GM04503 (cell line): ENCODE measurements around the gene RNF152.

Experiments used
- DNase-seq: peaks from one replicate; pipeline ENCODE4 v3.0.0-alpha.2; 2012; ENCODE audit warnings: low read depth

Gene RNF152, protein sequence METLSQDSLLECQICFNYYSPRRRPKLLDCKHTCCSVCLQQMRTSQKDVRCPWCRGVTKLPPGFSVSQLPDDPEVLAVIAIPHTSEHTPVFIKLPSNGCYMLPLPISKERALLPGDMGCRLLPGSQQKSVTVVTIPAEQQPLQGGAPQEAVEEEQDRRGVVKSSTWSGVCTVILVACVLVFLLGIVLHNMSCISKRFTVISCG

DNA sequence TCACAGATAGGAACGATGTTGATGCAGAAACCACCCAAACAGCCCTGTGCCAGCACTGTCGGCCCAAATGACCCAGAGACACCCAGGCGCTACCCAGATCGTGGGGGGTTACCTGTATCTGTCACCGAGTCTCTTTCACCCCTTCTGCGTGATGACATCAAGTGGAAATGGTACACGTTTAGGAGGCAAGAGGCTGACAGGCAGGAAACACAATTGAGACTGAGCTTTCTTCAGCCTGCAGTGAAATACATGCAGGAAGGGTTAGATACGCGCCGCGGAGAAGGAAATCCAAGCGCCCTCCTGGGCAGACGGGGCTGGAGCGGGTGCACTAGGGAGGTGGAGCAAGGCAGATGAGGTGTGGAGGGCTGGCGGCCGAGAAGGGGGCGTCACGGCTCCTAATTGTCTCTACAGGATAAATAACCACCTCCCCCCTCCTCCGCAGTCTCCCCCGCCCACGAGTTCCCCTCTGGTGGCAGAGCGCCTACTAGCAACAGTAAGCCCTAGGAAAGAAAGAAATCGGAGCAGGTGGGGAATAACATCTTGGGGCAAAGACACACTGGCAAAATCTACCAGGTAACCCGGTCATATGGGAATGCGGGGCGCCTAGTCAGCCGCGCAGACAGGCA, at the start of gene RNF152:
Gene RNF152, minus strand, starts transcription at position 325 of the 626 bp plus-strand sequence. CDS start 76,544 bp downstream, outside the sequence.
- DNase-seq = no peak

DNA sequence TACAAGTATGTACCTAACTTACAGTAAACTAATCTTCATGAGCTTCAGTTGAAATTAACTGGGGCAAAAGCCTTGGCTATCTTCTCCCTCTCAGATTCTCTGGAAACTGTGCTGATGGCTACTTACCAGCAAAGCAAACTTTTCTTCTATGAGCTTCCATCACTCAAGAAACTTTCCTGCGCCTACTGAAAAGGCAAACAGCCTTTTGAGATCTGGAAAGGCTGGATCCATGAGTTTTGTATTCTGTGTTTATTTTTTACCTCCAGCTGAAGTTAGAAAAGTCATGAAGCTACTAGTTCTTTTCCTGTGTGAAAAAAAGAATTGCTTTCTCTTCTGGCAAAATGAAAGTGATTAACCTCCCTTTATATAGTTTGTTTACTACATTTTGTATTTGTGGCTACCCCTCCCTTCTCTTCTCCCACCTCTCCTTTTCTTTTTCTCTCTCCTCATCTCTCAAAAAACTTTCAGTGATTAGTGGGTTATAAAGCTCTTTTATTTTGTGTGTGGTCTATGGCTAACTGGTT, 49.2 kb upstream of the RNF152 start:
- no peak for DNase-seq

DNA sequence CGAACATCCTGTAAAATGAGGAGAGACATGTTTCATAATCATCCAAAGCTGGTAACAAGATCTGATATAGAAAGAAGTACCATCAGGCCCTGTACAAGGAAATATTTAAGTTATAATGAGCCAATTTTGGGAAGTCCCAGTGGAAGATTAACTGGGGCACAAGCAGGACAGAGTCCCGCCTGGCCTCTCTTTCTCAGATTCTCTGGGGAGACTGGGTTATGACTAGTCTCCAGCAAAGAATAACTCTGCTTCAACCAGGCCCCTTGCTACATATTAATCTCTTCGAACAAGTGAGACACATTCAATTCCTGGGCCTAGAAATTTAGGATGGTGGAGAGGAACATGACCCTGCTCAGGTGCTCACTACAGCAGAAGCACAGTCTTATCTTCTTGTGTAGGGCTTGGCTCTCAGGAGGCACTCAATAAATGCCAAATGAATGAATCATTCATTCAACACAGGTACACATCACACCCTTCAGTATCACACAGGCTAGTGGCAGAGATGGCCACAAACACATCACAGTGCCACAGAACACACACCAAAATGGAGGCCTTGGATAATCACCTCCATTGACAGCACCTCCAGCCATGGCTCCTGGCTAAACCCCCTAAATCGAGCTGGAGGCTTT, 46.4 kb upstream of the RNF152 start:
- DNase-seq = no peak

DNA sequence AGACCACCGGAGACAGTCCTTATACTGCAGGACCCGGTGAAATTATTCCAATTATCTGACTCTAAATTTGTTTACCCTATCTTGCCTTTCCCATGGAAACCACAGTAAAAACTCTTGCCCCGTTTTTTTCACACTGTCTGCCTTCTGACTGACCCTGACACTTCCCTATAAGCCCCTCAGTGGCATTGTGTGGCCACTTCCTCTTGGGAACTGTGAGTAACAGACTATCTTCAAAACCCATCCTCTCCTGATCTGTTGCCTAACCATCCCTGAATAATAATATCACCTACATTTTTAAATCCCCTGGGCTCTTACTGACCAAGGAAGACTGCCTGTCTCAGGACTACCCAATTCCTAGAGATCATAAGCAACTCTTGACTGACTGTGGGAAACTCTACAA, 42.6 kb upstream of the RNF152 start:
- no peak for DNase-seq

DNA sequence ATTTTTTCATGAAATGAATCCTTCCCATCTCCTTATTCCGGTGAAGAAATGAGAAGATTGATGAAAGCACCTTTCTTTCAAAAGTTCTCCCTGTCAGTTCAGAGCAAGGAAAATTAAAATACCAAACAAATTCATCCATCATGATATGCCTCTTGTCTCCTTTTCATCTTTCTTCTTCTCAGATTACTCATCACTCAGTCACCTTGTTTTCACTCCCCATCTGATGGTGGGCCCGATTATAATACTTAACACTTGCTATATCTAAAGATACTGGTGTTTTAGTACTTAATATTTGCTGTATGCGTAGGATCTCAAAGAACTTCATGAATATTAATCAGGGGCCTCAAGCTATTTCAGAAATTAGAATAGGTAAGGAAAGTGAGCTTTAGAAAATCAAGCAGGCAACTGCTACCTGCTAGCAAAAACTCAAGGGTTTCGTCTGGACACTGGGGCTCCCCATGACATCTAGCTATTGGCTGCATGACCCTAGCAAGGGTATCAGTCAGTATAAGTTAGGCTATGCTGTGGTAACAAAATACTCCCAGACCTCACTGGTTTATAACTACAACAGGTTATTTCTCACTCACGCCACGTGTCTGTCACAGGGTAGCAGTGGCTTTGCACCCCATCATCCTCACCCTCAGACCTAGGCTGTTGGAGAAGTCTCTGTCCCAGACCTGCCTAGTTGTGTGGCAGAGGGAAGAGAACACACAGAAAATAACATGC, 39.0 kb upstream of the RNF152 start:
- DNase-seq = no peak

DNA sequence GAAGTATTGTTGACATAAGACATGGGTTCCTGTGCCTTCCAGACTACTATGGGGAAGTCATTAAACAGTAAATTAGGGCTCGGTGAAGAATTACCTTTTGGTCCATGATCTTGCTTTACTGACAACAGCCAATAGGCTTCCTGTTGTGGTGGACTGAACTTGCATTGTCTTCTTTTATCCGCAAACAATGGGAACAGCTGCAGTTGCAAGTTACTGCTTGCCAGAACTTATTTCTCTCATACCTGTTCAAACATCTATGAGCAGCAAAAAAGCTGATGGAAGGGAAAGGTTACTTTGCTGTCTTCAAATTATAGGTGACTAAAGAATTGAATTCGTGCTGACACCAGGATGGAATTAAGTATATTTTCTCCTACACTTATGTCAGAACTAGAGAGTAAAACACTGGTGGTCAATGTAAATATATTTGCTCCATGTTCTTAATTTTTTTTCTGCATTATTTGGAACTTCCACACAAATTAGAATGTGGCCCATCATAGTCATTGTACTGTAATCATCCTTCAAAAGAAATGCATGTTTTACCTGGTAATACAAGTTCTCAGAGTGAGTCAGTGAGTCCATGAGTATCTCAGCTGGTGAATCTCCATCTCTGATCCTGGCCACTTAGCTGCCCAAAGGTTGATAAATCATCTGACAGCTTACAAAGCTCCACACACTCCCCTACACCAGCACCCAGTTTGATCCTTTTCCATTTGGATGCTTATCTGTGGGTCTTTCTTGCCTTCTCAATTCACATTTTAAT, 37.3 kb upstream of the RNF152 start:
- no peak for DNase-seq

DNA sequence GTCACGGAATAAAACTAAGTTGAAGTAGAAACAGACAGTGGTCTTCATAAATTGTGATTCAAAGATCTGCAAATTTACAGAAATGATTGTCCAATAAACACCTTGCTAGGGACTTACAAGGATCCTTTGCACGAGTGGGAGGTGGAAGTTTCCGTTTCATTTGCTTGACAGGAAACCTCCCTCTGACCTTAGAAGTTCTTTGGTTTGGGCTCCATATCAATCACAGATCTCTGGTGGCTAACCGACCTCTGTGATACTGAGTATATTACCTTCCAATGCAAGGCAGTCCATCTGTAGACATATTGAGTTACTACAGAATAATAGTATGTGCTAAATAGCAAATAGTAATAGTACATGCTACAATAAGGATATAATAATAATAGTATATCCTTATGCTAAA, 33.7 kb upstream of the RNF152 start:
- no peak for DNase-seq

DNA sequence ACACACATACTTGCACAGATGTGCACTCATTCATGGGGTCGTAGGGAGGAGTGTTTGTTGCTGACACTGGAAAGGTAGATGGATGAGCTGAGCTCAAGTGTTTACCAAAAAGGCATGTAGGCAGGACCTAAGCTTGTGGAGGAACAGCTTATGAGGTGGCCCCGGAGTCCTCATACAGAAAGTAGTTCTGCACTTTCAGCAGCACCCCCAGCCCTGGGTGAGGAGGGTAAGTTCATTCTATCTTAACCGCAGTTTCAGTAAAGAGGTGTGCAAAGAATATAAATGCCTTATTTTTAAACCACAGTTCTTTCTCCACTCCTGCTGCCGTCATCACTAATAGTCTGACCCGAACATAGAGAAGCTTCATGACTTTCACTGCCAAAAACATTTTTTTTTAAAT, 31.7 kb upstream of the RNF152 start:
- DNase-seq = no peak

DNA sequence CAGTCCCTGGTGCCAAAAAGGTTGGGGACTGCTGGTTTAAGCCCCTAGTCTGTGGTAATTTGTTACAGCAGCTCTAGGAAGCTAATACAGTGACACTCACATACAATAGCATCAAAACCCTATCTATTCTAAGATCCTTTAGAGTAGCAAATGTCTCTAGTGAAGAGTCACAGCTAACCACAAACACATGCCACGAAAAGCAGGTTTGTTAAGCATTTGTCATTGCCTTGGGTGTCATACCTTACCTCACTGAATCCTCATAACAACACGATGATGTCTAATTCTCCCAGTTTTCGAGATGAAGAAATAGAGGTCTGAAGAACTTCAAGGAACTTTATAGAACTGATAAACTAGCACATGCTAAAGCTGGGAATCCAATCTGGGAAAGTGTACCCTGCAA, 29.6 kb upstream of the RNF152 start:
- DNase-seq = no peak

DNA sequence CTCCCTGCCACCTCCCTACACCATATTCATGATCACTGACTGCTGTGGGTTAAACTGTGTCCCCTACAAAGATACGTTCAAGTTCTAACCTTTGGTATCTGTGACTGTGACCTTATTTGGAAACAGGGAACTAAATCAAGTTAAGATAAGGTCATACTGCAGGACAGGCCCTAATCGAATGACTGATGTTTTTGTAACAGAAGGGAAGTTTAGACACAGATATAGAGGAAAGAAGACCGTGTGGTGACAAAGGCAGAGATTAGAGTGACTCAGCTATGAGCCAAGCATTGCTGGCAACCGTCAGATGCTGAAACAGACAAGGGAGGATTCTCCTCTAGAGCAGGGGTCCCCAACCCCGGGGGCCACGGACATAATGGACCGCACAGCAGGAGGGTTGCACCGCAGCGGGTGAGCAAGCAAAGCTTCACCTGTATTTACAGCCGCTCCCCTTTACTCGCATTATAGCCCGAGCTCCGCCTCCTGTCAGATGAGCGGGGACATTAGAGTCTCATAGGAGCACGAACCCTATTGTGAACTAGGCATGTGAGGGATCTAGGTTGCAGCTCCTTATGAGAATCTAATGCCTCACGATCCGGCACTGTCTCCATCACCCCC, 28.9 kb upstream of the RNF152 start:
- DNase-seq = no peak

DNA sequence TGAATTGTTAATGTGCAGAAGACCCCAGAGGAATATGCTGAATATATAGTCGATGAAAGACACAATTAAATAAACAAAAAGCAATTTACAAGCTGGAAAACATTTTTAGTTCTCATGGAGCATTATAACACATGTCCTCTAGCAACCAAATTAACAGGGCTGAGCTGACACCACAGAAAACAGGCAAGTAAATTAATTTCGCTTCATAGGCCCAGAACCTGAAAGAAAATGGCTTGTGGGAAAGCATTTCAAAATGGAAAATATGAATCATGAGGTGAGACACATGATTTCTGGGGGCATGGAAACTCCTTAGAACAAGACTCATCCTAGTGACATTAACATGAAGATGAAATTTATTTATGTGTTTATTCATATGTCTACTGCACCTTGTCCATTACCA, 25.0 kb upstream of the RNF152 start:
- DNase-seq = no peak

DNA sequence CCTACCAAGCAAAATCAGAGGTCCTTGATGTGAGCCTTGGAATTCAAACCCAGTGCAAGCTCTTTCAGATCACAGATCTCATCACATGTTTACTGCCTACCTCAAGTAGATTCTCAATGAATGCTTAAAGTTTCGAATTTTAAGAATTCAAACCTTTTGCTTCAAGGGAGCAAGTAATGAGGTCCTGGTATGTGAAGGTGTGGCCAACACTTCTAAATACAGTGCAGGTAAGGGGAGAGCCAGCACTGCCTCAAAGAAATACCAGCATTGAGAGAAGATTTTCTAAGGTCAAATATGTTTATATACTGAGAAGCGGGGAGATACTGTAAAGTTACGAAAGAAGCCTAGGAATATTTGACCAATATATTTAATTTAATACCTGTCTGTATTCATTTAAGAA, 19.7 kb upstream of the RNF152 start:
- DNase-seq = no peak

DNA sequence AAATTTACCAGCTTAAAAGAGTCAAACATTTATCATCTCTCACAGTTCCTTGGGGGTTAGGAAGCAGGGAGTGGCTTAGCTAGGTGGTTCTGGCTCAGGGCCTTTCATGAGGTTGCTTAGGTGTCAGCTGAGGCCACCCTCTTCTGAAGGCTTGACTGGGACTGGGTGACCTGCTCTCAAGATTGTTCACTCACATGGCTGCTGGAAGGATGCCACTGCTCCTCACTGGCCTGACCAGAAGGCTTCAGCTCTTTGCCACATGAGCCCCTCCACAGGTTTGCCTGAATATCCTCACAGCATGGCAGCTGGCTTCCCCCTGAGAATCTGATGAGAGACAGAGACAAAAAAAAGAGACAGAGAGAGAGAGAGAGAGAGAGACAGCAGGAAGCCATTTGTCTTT, 17.3 kb upstream of the RNF152 start:
- DNase-seq = no peak

DNA sequence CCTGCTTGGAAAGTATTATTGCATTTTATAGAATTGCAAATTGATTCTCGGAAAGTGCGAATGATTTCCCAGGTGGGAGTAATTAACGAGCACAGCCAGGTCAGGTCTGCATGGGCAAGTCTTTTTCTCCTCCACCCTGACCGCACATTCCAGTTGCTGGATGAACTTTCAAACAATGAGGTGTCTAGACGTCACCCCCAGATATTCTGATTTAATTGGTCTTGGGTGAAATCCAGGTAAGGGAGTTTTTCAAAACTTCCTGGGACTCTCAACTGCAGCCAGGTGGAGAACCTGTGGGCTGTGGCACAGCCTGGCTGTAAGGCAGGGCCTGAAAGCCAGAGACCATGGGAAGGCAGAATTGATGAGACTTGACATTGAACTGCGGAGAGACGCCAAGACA, 15.9 kb upstream of the RNF152 start:
- DNase-seq = no peak

DNA sequence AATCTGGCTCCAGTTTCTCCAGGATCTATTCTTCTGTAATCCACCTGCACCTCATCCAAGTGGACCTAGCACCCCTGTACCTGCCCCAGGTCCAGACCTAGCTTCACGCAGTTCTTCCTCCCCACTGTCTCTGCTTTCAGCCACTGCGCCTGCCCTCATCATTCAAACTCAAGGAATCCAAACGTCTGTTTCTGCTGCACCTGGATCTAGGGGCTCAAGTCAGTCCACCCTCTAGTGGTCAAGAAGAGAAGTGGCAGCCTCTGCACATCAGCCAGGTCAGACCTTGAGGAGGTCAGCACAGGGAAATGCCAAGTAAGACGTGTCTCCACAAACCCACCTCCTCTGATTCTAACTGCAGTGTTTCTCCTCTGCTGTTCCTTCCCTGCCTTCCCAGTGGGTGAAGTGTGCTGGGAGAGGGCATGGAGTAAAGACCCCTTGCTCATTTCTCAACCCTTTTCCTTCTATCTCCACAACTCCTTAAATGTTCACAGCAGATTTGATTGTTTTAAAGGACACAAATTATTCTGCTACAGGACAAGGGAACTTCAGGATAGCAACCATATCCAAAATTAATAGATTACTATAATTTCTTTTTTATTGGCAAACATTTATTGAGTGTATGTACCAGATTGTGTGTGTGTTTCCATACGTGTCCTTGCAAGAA, 8.6 kb upstream of the RNF152 start:
- DNase-seq = no peak

DNA sequence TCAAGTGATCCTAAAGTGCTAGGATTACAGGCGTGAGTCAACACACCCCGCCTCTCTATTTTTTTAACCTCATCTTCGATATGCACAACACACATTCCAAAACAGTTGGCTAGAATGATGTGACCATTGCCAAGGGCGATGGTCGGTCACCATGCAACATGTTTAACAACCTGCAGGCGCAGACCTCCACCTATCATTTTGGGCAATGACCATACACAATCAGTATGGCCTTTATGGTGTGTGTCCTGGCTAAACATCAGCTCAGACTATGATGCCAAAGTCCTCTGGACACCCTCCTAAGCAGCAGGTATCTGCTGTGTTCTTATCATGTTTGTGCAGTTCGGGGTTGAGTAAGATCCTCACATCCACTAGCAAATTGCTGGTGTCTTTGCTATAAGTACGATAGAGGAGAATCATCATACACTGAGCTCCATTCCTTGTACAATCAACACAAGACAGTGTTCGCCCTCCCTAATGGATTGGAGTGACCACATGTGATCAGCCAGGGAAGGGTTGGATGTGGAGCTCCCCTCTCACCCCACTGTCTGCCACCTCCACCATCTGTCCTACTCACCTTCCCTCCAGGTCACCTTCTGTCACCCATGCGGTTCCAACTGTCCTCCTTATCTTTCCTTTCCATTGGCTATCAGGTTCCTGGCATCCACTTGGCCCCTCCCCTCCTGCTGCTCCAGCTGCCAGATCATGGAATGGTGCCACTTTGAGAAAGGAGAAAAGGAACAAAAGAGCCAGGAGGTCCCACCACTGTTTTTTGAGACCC, 7.9 kb upstream of the RNF152 start:
- no peak for DNase-seq

DNA sequence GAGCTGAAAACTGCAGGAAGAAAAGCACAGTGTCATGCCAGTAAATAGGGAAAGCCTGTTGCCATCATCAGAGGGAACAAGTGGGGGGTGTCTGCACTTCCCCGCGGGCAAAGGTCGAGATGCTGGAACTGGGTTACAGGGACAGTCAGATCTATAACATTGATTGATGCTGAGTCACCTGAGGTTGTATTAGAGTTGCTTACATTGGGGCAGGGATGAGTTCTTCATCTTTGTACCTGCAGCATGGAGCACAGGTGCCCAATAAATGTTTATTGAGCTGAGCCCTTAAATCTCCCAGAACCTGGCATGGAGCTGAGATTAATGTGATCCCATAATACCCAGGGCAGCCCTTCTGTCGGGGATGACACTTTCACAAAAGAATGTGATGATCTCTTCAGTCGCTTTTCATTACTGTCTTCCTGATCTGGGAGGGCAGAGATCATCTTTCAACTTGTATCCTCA, 5.9 kb upstream of the RNF152 start:
- DNase-seq = no peak

DNA sequence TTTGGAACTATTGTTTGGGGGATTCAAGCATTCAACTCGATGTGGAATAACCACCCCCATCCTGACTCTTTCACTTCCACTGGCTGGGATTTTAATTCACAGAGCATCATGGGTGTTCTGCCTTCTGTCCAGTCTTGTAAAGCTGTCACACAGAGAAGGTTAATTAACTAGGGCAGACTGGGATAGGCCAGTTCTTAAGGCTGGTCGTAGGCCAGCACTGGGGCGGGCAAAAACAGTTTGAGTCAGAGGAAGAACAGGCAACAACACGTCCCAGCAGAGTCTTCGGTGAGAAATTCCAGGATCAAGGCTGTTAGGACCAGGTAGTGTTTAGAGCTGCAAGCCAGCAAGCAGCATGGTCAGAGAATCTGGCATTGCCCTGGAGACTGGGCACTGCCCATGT, 4.0 kb upstream of the RNF152 start:
- peak; percentile 30 for DNase-seq

DNA sequence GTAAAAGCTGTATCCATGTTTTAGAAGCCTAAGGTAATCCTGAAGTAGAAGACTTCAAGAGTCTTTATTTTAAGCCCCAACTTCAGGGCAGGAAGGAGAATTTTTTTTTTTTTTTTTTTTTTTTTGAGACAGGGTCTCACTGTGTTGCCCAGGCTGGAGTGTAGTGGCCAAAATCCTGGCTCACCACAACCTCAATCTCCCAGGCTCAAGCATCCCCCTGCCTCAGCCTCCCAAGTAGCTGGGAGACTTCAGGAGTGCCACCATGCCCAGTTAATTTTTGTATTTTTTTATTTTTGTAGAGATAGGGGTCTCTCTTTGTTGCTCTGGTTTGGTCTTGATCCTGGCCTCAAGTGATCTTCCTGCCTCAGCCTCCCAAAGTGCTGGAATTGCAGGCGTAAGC, 3.3 kb upstream of the RNF152 start:
- no peak for DNase-seq
